ENCODE data around the gene ACTG2. TPM values are rescaled to one million over a fixed set of nuclear protein-coding genes. Genes with fewer than 3 reads are reported as not detected.
"Not testable (repeated sequence)": the region's sequence is repeated elsewhere in the genome, so short reads cannot be mapped to it uniquely, and the experiment has no call there.

Gene ACTG2
- total and polyA plus RNA-seq, 7 donors: 16.9 to 10,290 (median 3,612) TPM

GRCh38 chr2:73902284-73902683 is 9.5 kb downstream of the ACTG2 start:
- peaks cover 36 to 82% (median 49%) of the 10 kb centered on the region in 4 donors for H3K36me3 ChIP-seq
- intact Hi-C loops (cut with DNase I): no loop called here
- peak; percentile 17 for DNase-seq
- peak overlapping the region; percentile 90 to 99 (median 94) for H3K27ac ChIP-seq
- H3K9me3 ChIP-seq: no peaks in the 10 kb centered on the region
- no peak for TF ChIP-seq POLR2A (IDR thresholded peaks at IDR 0.05)
- peak in 3 of 4 donors; percentile 54 to 81 (median 76) for TF ChIP-seq POLR2AphosphoS5 (IDR thresholded peaks at IDR 0.05)
- WGBS, 2 donors: 83 to 91% methylated on average over 4 of the region's 4 CpGs
- peak overlapping the region in 2 of 4 donors; percentile 75 to 79 for H3K4me3 ChIP-seq
- H3K4me1 ChIP-seq: peaks cover 0 to 51% (median 39%) of the 10 kb centered on the region in 4 donors
- H3K27me3 ChIP-seq: no peaks in the 10 kb centered on the region

DNA sequence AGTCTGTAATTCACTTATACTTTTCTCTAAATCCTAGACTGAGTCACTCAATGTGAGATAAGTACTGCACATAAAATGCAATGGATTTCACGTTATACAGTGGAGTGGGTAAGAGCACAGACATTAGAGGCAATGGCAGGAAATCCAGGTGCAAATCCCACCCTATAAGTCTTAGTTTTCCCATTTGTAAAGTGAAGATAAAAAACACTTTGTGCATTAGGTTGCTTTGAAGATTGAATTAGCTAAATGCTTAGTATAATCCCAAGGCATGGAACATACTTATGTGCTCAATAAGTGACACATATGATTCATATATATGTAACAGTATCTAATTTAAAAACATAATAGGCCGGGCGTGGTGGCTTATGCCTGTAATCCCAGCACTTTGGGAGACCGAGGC is 10.5 kb downstream of the ACTG2 start:
- TF ChIP-seq CTCF (IDR thresholded peaks at IDR 0.05) (no peak), POLR2AphosphoS5 (IDR thresholded peaks at IDR 0.05) (peak in 2 of 4 donors; percentile 56 to 71)
- intact Hi-C loops (cut with DNase I): no loop called here
- peaks cover 0 to 61% (median 43%) of the 10 kb centered on the region in 4 donors for H3K4me1 ChIP-seq
- DNase-seq: peak; percentile 37
- no peaks in the 10 kb centered on the region for H3K27me3 ChIP-seq
- H3K36me3 ChIP-seq: peaks cover 28 to 86% (median 56%) of the 10 kb centered on the region in 4 donors
- 91 to 93% methylated on average over 4 of the region's 4 CpGs for WGBS, 2 donors
- peak overlapping the region in 1 of 4 donors; percentile 75 for H3K4me3 ChIP-seq
- H3K27ac ChIP-seq: peak overlapping the region; percentile 58 to 99 (median 94)
- H3K9me3 ChIP-seq: no peaks in the 10 kb centered on the region

DNA sequence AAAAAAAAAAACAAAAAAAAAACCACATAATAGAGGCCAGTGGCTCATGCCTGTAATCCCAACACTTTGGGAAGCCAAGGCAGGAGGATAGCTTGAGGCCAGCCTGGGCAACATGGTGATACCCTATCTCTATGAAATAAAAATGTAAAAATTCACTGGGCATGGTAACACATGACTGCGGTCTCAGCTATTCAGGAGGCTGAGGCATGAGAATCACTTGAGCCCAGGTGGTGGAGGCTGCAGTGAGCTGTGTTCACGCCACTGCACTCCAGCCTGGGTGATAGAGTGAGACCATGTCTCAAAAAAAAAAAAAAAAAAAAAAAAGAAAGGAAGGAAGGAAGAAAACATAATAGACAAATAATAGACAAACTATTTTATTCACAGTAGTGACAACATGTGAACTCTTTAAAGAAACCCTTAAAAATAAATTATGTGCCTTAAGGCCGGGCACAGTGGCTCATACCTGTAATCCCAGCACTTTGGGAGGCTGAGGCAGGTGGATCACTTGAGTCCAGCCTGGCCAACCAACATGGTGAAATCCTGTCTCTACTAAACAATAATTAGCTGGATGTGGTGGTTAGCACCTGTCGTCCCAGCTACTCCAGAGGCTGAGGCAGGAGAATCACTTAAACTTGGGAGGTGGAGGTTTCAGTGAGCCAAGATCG is 11.3 kb downstream of the ACTG2 start:
- H3K27me3 ChIP-seq; H3K9me3 ChIP-seq; H3K4me3 ChIP-seq; intact Hi-C loops (cut with DNase I): not testable (repeated sequence)
- Histone ChIP-seq H3K36me3 (peaks cover 31 to 88% (median 60%) of the 10 kb centered on the region in 4 donors), H3K4me1 (peaks cover 0 to 68% (median 43%) of the 10 kb centered on the region in 4 donors), H3K27ac (peak overlapping the region; percentile 58 to 99 (median 94))
- 90 to 95% methylated on average over 5 of the region's 5 CpGs for WGBS, 2 donors
- peak; percentile 5 to 66 (median 36) for TF ChIP-seq POLR2AphosphoS5 (IDR thresholded peaks at IDR 0.05)
- peak; percentile 52 for DNase-seq

GRCh38 chr2:73904952-73905351 is 12.1 kb downstream of the ACTG2 start:
- H3K4me1 ChIP-seq: peaks cover 0 to 66% (median 42%) of the 10 kb centered on the region in 4 donors
- TF ChIP-seq CTCF (IDR thresholded peaks at IDR 0.05): no peak
- peak in 2 of 4 donors; percentile 59 to 63 for TF ChIP-seq POLR2AphosphoS5 (IDR thresholded peaks at IDR 0.05)
- no peak for TF ChIP-seq POLR2A (IDR thresholded peaks at IDR 0.05)
- no peak for DNase-seq
- no peak overlapping the region for H3K4me3 ChIP-seq
- H3K27ac ChIP-seq: peak overlapping the region in 3 of 4 donors; percentile 39 to 99 (median 97)
- H3K9me3 ChIP-seq: no peaks in the 10 kb centered on the region
- no peaks in the 10 kb centered on the region for H3K27me3 ChIP-seq
- H3K36me3 ChIP-seq: peaks cover 31 to 88% (median 62%) of the 10 kb centered on the region in 4 donors
- 82 to 93% methylated on average over 1 of the region's 1 CpG for WGBS, 2 donors
- intact Hi-C loops (cut with DNase I): no loop called here

GRCh38 chr2:73906847-73907505 is 14.2 kb downstream of the ACTG2 start:
- Histone ChIP-seq H3K27me3 (no peaks in the 10 kb centered on the region), H3K36me3 (peaks cover 25 to 85% (median 56%) of the 10 kb centered on the region in 4 donors), H3K4me1 (peaks cover 0 to 46% (median 24%) of the 10 kb centered on the region in 4 donors), H3K9me3 (no peaks in the 10 kb centered on the region), H3K4me3 (no peak overlapping the region), H3K27ac (peak overlapping the region; percentile 68 to 99 (median 84))
- intact Hi-C loops (cut with DNase I): no loop called here
- 77 to 78% methylated on average over 5 of the region's 5 CpGs for WGBS, 2 donors
- DNase-seq: peak; percentile 64
- TF ChIP-seq CTCF (IDR thresholded peaks at IDR 0.05) (no peak), POLR2AphosphoS5 (IDR thresholded peaks at IDR 0.05) (peak; percentile 9 to 69 (median 50))
